Measurements from ENCODE around the gene GNPTAB.

DNA sequence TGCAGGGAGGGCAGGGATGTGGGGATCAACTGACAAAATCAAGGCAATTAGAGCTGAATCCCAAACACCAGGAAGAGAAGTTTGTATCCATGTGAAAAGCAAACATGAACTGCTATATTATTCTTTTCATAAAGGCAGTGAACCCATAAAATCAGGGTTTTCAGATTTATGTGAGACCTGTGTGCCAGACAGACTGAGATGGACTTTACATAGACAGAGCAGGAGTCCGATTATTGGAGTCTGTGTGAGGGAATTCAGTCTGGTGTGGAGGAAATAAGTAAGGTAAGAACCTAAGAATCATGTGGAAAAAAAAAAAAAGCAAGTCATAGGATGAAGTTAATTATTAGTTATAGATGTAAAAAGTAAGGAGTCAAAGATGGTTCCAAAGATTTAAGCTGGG lies 46.4 kb downstream of the GNPTAB start:
- TF ChIP-seq, protein P1, sequence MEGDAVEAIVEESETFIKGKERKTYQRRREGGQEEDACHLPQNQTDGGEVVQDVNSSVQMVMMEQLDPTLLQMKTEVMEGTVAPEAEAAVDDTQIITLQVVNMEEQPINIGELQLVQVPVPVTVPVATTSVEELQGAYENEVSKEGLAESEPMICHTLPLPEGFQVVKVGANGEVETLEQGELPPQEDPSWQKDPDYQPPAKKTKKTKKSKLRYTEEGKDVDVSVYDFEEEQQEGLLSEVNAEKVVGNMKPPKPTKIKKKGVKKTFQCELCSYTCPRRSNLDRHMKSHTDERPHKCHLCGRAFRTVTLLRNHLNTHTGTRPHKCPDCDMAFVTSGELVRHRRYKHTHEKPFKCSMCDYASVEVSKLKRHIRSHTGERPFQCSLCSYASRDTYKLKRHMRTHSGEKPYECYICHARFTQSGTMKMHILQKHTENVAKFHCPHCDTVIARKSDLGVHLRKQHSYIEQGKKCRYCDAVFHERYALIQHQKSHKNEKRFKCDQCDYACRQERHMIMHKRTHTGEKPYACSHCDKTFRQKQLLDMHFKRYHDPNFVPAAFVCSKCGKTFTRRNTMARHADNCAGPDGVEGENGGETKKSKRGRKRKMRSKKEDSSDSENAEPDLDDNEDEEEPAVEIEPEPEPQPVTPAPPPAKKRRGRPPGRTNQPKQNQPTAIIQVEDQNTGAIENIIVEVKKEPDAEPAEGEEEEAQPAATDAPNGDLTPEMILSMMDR (IDR thresholded peaks at IDR 0.05): no peak
- no peak for TF ChIP-seq POLR2A (IDR thresholded peaks at IDR 0.05)

Data from tibial nerve (tissue), 3 donors.